OCI-LY1 (cell line): ENCODE measurements around the gene OLFM1.
"Not testable (repeated sequence)": the region's sequence is repeated elsewhere in the genome, so short reads cannot be mapped to it uniquely, and the experiment has no call there.

Source experiments
- H2AFZ ChIP-seq: fragments of 200-600 bp; sonication (generic), shearing (Covaris generic); 2 replicates; pipeline ENCODE4 v1.6.0; 2014; ENCODE audit warnings: antibody characterized with exemption, mild to moderate bottlenecking, low read length
- H3F3A ChIP-seq: fragments of 200-600 bp; sonication (generic), shearing (Covaris generic); 2 replicates; pipeline ENCODE4 v1.6.0; 2014; ENCODE audit warnings: mild to moderate bottlenecking, antibody characterized with exemption, low read length, moderate library complexity; ENCODE audit not compliant: insufficient read depth
- H3K27ac ChIP-seq: fragments of 200-600 bp; sonication (generic); 2 replicates; pipeline ENCODE4 v1.5.1; 2014; ENCODE audit warnings: low read length, mixed run types, mild to moderate bottlenecking, low read depth; ENCODE audit not compliant: poor library complexity, severe bottlenecking
- H3K27me3 ChIP-seq: fragments of 200-600 bp; sonication (generic); 2 replicates; pipeline ENCODE4 v1.6.0; 2014; ENCODE audit warnings: antibody characterized with exemption, mild to moderate bottlenecking, low read length, moderate library complexity; ENCODE audit not compliant: insufficient read depth
- H3K36me3 ChIP-seq: fragments of 200-600 bp; sonication (generic); 2 replicates; pipeline ENCODE4 v1.6.1; 2014; ENCODE audit warnings: mild to moderate bottlenecking, antibody characterized with exemption, low read length, moderate library complexity, mixed read lengths; ENCODE audit not compliant: insufficient read depth
- H3K4me1 ChIP-seq: fragments of 200-600 bp; sonication (generic); 2 replicates; pipeline ENCODE4 v1.5.1; 2014; ENCODE audit warnings: mild to moderate bottlenecking, low read length, moderate library complexity; ENCODE audit not compliant: insufficient read depth, severe bottlenecking
- H3K4me2 ChIP-seq: fragments of 200-600 bp; sonication (generic), shearing (Covaris generic); 2 replicates; pipeline ENCODE4 v1.6.1; 2014; ENCODE audit warnings: low read length
- H3K4me3 ChIP-seq: fragments of 200-600 bp; sonication (generic); 2 replicates; pipeline ENCODE4 v1.5.1; 2014; ENCODE audit warnings: low read length, low read depth, mild to moderate bottlenecking, mixed read lengths; ENCODE audit not compliant: poor library complexity, severe bottlenecking
- H3K79me2 ChIP-seq: fragments of 200-600 bp; shearing (Covaris generic); 2 replicates; pipeline ENCODE4 v1.6.1; 2016; ENCODE audit warnings: mixed run types, low read length, mixed read lengths; ENCODE audit not compliant: insufficient read depth
- H3K9ac ChIP-seq: fragments of 200-600 bp; sonication (generic), shearing (Covaris generic); 2 replicates; pipeline ENCODE4 v1.6.1; 2014; ENCODE audit warnings: mild to moderate bottlenecking, low read length, mixed read lengths
- H3K9me2 ChIP-seq: fragments of 200-600 bp; sonication (generic), shearing (Covaris generic); 2 replicates; pipeline ENCODE4 v1.6.1; 2014; ENCODE audit warnings: low read depth, mild to moderate bottlenecking, low read length, mixed read lengths
- H3K9me3 ChIP-seq: fragments of 200-600 bp; shearing (Covaris generic); 2 replicates; pipeline ENCODE4 v1.6.1; 2014; ENCODE audit warnings: low read length, mixed read lengths
- H4K20me1 ChIP-seq: fragments of 200-600 bp; sonication (generic), shearing (Covaris generic); 2 replicates; pipeline ENCODE4 v1.6.0; 2016; ENCODE audit warnings: mild to moderate bottlenecking, low read length; ENCODE audit not compliant: insufficient read depth
- EZH2 ChIP-seq: fragments of 200-600 bp; sonication (generic), shearing (Covaris generic); IDR thresholded peaks from 2 replicates; pipeline ENCODE4 v1.8.0; 2017; ENCODE audit warnings: borderline replicate concordance, mixed run types, mild to moderate bottlenecking, antibody characterized with exemption, low read length, moderate library complexity, mixed read lengths
- TF ChIP-seq, protein P1 (sequence below): fragments of 200-600 bp; sonication (generic), shearing (Covaris generic); IDR thresholded peaks from 2 replicates; pipeline ENCODE4 v1.5.1; 2017; ENCODE audit warnings: mild to moderate bottlenecking, antibody characterized with exemption, low read length, moderate library complexity, mixed read lengths

OLFM1 gene

DNA sequence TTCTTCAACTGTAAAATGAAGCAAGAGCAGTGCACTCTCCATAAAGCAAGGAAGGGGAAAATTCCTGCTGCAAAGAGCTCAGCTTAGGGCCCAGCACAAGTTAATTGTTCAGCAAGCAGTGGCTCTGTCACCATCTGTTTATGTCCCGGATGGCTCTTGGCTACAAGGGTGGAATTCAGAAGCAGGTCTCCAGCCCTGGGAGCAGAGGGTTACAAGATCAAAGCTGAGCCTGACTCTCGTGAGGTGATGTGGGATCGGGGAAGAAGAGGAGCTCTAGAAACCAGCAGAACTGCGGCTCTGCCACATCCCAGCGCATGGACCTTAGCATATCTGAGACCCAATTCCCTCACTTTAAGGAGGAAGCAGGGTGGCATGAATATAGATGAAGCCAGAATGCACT is 25.2 kb upstream of the OLFM1 start:
- no peaks in the 10 kb centered on the region for H3K9me3 ChIP-seq
- H3K9me2 ChIP-seq: no peaks in the 10 kb centered on the region; the same call in 1 of the 2 replicates
- H3K79me2 ChIP-seq: no peaks in the 10 kb centered on the region
- no peaks in the 10 kb centered on the region for H4K20me1 ChIP-seq
- no peak overlapping the region for H2AFZ ChIP-seq
- H3K4me3 ChIP-seq: no peak overlapping the region
- no peaks in the 10 kb centered on the region for H3K36me3 ChIP-seq
- no peak overlapping the region for H3K9ac ChIP-seq
- TF ChIP-seq, protein P1, sequence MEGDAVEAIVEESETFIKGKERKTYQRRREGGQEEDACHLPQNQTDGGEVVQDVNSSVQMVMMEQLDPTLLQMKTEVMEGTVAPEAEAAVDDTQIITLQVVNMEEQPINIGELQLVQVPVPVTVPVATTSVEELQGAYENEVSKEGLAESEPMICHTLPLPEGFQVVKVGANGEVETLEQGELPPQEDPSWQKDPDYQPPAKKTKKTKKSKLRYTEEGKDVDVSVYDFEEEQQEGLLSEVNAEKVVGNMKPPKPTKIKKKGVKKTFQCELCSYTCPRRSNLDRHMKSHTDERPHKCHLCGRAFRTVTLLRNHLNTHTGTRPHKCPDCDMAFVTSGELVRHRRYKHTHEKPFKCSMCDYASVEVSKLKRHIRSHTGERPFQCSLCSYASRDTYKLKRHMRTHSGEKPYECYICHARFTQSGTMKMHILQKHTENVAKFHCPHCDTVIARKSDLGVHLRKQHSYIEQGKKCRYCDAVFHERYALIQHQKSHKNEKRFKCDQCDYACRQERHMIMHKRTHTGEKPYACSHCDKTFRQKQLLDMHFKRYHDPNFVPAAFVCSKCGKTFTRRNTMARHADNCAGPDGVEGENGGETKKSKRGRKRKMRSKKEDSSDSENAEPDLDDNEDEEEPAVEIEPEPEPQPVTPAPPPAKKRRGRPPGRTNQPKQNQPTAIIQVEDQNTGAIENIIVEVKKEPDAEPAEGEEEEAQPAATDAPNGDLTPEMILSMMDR: no peak
- TF ChIP-seq EZH2: no peak
- peaks cover 2% of the 10 kb centered on the region; the same call in 1 of the 2 replicates for H3K27me3 ChIP-seq
- H3K4me1 ChIP-seq: no peaks in the 10 kb centered on the region
- H3K4me2 ChIP-seq: no peak overlapping the region
- H3K27ac ChIP-seq: no peak overlapping the region
- no peaks in the 10 kb centered on the region for H3F3A ChIP-seq

DNA sequence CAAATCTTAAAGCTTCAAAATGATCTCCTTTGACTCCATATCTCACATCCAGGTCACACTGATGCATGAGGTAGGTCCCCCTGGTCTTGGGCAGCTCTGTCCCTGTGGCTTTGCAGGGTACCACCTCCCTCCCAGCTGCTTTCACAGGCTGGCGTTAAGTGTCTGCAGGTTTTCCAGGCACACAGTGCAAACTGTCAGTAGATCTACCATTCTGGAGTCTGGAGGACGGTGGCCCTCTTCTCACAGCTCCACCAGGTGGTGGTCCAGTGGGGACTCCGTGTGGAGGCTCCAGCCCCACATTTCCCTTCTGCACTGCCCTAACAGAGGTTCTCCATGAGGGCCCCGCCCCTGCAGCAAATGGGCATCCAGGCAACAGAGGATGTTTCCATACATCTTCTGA is 24.0 kb upstream of the OLFM1 start:
- H3K27ac ChIP-seq, H3K9me2 ChIP-seq, H3K36me3 ChIP-seq, H3K4me3 ChIP-seq, H3K79me2 ChIP-seq, H3K9ac ChIP-seq, H3K27me3 ChIP-seq, H3K4me2 ChIP-seq, H4K20me1 ChIP-seq, H3K4me1 ChIP-seq, H3K9me3 ChIP-seq, H2AFZ ChIP-seq, H3F3A ChIP-seq: not testable (repeated sequence)

DNA sequence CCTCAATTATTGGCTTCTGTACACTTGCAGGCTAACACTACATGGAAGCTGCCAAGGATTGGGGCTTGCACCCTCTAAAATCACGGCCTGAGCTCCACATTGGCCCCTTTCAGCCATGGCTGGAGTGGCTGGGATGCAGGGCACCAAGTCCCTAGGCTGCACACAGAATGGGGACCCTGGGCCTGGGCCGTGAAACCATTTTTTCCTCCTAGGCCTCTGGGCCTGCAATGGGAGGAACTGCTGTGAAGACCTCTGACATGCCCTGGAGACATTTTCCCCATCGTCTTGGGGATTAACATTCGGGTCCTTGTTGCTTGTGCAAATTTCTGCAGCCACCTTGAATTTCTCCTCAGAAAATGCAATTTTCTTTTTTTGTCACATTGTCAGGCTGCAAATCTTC is 23.6 kb upstream of the OLFM1 start:
- not testable (repeated sequence) for H3K79me2 ChIP-seq, H3K9me2 ChIP-seq, H3K27me3 ChIP-seq, H3F3A ChIP-seq, H2AFZ ChIP-seq, H3K4me2 ChIP-seq, H3K27ac ChIP-seq, H4K20me1 ChIP-seq, H3K36me3 ChIP-seq, H3K9me3 ChIP-seq, H3K9ac ChIP-seq, H3K4me3 ChIP-seq, H3K4me1 ChIP-seq

DNA sequence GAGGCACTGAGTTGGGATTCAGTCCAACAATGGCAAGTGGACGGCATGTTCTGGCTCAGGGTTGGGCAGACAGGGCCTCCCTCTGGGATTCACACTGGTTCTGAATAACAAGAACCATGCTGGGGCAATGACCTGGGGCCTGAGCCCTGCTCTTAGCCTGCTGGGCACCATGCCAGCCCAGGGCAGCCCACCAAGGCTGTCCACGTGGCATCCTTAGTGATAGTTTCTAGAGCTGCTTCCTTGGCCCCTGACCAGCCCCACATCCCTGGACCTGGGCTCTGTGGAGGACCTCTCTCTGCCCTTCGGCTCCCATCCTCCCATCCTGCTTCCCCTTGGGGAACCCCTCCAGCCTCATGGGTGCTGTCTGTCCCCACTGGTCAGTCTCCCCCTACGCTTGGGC is 22.3 kb upstream of the OLFM1 start:
- no peaks in the 10 kb centered on the region for H3K79me2 ChIP-seq
- no peaks in the 10 kb centered on the region; the same call in 1 of the 2 replicates for H3K27me3 ChIP-seq
- no peaks in the 10 kb centered on the region for H3K9me2 ChIP-seq
- no peaks in the 10 kb centered on the region for H3K9me3 ChIP-seq
- H3F3A ChIP-seq: no peaks in the 10 kb centered on the region
- no peak overlapping the region for H3K9ac ChIP-seq
- H3K36me3 ChIP-seq: no peaks in the 10 kb centered on the region
- H2AFZ ChIP-seq: no peak overlapping the region
- H3K4me2 ChIP-seq: no peak overlapping the region
- TF ChIP-seq EZH2: no peak
- TF ChIP-seq, protein P1: no peak
- H3K4me3 ChIP-seq: no peak overlapping the region
- H3K27ac ChIP-seq: no peak overlapping the region
- no peaks in the 10 kb centered on the region for H4K20me1 ChIP-seq
- H3K4me1 ChIP-seq: no peaks in the 10 kb centered on the region
